Retinal pigment epithelial cell (primary cell): ENCODE results near the gene SYDE1.
A peak's percentile ranks its signal among the peaks of the same experiment; 100 is the strongest.

Experiments
- DNase-seq: peaks from one replicate; pipeline ENCODE4 v3.0.0-alpha.2; 2010; ENCODE audit warnings: low read depth
- H3K4me3 ChIP-seq: 2 replicates; pipeline ENCODE4 v1.5.1; 2011; ENCODE audit warnings: mild to moderate bottlenecking, low read length, control low read depth, moderate library complexity
- TF ChIP-seq, protein P1 (sequence below): conservative IDR thresholded peaks from 2 replicates; pipeline ENCODE4 v1.5.1; 2011; ENCODE audit warnings: low read depth, low read length, control low read depth, inconsistent platforms

The SYDE1 gene

DNA sequence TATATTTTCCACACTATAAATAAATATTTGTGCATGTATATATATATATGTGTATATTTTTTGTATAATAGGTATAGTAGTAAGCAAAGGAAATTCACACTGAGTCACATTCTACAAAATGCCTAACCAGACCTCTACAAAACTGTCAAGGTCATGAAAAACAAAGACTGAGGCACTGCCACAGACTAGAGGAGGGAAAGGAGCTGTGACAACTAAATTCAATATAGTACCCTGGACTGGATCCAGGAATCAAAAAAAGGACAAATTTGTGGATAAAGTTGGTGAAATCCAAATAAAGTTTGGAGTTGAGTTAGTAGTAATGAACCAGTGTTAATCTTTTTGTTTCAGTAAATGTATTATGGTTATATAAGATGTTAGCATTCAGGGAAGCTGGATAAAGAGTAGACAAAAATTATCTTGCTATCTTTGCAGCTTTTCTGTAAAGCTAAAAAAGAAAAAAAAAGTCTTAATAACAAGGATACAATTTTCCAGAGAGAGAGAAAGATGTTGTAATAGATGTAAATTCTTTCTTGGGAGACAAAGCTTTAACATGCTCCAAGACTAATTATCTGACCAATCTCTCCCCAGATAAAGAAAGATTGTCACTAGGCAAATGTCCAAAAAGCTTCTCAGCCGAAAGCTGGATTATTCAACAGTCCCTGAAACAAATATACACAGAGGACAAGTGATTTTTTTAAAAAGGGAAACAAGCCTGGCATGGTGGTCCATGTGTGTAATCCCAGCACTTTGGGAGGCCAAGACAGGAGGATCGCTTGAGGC is 19.1 kb downstream of the SYDE1 start:
- TF ChIP-seq, protein P1, sequence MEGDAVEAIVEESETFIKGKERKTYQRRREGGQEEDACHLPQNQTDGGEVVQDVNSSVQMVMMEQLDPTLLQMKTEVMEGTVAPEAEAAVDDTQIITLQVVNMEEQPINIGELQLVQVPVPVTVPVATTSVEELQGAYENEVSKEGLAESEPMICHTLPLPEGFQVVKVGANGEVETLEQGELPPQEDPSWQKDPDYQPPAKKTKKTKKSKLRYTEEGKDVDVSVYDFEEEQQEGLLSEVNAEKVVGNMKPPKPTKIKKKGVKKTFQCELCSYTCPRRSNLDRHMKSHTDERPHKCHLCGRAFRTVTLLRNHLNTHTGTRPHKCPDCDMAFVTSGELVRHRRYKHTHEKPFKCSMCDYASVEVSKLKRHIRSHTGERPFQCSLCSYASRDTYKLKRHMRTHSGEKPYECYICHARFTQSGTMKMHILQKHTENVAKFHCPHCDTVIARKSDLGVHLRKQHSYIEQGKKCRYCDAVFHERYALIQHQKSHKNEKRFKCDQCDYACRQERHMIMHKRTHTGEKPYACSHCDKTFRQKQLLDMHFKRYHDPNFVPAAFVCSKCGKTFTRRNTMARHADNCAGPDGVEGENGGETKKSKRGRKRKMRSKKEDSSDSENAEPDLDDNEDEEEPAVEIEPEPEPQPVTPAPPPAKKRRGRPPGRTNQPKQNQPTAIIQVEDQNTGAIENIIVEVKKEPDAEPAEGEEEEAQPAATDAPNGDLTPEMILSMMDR = no peak
- no peak for DNase-seq
- peak overlapping the region; percentile 41 for H3K4me3 ChIP-seq

DNA sequence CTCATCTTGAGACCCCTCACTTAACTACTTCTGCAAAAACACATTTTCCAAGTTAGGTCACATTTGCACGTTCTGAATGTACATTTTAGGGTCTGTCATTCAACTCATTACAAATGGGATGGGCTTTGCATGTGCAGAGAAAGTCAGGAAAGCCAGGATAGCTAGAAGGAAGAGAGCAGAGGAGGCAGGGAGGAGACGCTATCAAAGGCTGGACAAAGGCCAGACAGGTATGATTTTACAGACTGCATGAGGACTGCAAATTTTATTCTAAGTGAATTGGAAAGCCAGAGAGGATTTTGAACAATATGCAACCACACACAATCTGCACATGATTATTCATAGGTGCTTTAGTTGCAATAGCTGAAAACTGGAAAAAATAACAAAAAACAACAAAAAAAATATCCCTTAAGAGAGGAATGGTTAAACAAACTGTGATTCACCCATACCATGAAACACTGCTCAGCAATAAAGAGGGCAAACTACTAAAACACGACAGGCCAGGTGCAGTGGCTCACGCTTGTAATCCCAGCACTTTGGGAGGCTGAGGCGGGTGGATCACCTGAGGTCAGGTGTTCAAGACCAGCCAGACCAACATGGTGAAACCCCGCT is 21.1 kb downstream of the SYDE1 start:
- DNase-seq = no peak
- TF ChIP-seq, protein P1 = no peak
- no peak overlapping the region for H3K4me3 ChIP-seq

- no peak overlapping the region for H3K4me3 ChIP-seq
- DNase-seq = no peak
- TF ChIP-seq, protein P1 = no peak
Measured at GRCh38 chr19:15129856-15130585, 22.8 kb downstream of the SYDE1 start.

DNA sequence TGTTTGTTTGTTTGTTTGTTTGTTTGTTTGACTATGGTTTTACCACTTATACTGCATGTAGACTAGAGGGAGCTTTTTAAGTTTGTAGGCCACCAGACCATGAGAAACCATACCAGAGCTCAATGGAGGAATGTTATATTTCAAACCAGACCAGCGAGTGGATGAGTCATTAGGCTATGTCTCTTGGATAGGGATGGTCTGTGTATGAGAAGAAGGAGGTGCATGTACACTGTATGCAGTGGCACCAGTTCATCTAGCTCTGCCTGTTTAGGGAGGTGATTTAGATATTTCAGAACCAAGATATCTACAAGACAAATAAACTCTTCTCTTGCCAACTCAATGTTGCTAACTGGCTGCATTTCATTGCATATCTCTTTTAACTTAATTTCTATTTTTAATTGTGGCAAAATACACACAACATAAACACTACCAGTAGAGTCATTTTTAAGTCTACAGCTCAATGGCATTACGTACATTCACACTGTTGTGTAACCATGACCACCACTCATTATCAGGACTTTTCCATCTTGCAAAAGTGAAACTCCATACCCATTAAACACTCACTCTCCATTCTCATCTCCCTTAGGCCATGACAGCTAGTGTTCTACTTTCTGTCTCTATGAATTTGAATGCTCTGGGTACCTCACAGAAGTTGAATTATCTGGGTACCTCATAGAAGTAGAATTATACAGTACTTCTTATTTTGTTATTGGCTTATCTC is 29.2 kb downstream of the SYDE1 start:
- TF ChIP-seq, protein P1 = no peak
- no peak overlapping the region for H3K4me3 ChIP-seq
- no peak for DNase-seq

DNA sequence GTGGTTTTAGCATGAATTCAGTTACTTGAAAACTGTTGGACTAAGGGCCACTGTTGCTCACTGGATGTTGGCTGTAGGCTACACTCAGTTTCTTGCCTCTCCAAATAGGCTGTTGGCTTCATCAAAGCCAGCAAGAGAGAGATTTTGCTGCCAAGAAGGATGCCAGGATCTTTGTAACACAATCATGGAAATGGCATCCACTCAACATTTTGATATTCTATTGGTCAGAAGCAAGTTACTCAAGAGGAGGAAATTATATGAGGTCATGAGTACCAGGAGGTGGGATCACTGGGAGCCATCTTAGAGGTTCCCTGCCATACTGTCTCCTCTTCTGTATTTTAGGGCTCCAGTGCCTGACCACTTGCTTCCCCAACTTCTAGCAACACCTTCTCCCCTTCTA is 30.6 kb downstream of the SYDE1 start:
- TF ChIP-seq, protein P1 = no peak
- no peak overlapping the region for H3K4me3 ChIP-seq
- DNase-seq = no peak

DNA sequence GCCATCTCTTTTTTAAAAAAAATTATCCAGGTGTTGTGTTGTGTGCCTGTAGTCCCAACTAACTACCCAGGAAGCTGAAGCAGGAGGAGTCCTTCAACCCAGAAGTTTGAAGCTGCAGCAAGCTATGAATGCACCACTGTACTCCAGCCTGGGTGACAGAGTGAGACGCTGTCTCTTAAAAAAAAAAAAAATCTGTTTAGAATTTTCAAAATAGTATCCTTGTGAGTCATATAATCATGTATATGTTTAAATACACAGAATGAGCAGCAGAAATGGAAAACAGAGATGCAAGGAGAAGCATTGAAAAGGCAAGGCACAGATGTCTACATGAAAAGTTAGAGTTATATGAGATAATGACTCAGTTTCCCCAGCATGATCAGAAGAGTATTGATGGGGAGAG is 31.2 kb downstream of the SYDE1 start:
- H3K4me3 ChIP-seq = no peak overlapping the region
- DNase-seq = no peak
- TF ChIP-seq, protein P1 = no peak
